ENCODE measurements around the gene ACP7.

Gene ACP7

GRCh38 chr19:39099341-39099740 lies 15.2 kb downstream of the ACP7 start:
- no peak overlapping the region for H3K27ac ChIP-seq
- TF ChIP-seq ZFX (IDR thresholded peaks at IDR 0.05; ENCODE audit: borderline replicate concordance) (no peak), CTCF (IDR thresholded peaks at IDR 0.05) (no peak)

- TF ChIP-seq ZFX (IDR thresholded peaks at IDR 0.05; ENCODE audit: borderline replicate concordance): no peak
- TF ChIP-seq CTCF (IDR thresholded peaks at IDR 0.05): no peak
- H3K27ac ChIP-seq: no peak overlapping the region
These were observed 16.5 kb downstream of the ACP7 start for GRCh38 chr19:39100500-39101166.

- TF ChIP-seq ZFX (IDR thresholded peaks at IDR 0.05; ENCODE audit: borderline replicate concordance) (no peak), CTCF (IDR thresholded peaks at IDR 0.05) (no peak)
- H3K27ac ChIP-seq: no peak overlapping the region
These were observed 19.0 kb downstream of the ACP7 start for GRCh38 chr19:39103151-39103550.

GRCh38 chr19:39104186-39104596 lies 20.0 kb downstream of the ACP7 start:
- TF ChIP-seq CTCF (IDR thresholded peaks at IDR 0.05) (no peak), ZFX (IDR thresholded peaks at IDR 0.05; ENCODE audit: borderline replicate concordance) (no peak)
- H3K27ac ChIP-seq: no peak overlapping the region

- H3K27ac ChIP-seq: no peak overlapping the region
- no peak for TF ChIP-seq CTCF (IDR thresholded peaks at IDR 0.05)
- no peak for TF ChIP-seq ZFX (IDR thresholded peaks at IDR 0.05; ENCODE audit: borderline replicate concordance)
These were observed 22.0 kb downstream of the ACP7 start for GRCh38 chr19:39106194-39106593.

GRCh38 chr19:39109641-39110040 lies 25.5 kb downstream of the ACP7 start:
- no peak overlapping the region for H3K27ac ChIP-seq
- TF ChIP-seq CTCF (IDR thresholded peaks at IDR 0.05) (no peak), ZFX (IDR thresholded peaks at IDR 0.05; ENCODE audit: borderline replicate concordance) (no peak)

DNA sequence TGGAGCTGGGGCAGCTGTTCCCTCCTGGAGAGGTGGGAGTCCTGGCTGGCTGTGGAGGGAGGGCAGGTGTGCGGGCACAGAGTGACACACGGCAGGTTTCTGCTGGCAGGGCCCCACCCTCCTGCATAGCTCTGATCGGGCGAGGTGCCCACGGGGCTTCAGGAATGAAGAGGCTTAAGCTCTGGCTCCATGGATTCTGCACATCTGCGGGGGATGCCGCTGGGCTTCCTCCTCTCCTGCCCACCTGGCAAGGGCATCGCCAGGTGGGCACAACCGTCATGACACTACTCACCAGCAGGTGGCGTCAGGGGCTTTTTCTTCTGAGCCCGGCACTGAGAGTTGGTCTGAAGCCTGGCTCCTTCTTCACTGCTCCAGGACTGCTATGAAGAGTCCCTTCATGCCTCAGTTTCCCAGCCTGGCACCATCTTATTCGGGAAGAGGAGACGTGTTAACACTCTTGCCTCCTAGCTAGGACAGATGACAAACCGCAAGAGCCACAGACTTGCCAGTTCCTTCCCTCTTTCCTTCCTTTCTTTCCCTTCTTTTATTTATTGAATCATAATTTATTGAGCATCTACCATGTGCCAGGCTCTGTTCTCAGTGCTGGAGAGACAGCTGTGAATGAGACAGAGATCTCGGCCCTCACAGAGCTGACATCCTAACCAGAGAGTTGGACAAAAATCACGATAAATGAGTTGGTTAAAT lies 26.2 kb downstream of the ACP7 start:
- no peak for TF ChIP-seq ZFX (IDR thresholded peaks at IDR 0.05; ENCODE audit: borderline replicate concordance)
- TF ChIP-seq CTCF (IDR thresholded peaks at IDR 0.05): peak; percentile 91
- no peak overlapping the region for H3K27ac ChIP-seq

Measured in 22Rv1 (cell line).